T-helper 1 cell treated with Interleukin-12 subunit alpha and Interleukin-12 subunit beta and Interleukin-4 antibody, amounts not matched to agents 30 μg/mL and 1 μg/mL, for 36 hours (primary cell): ENCODE results near the gene CEP131.
"Not testable (repeated sequence)": the region's sequence is repeated elsewhere in the genome, so short reads cannot be mapped to it uniquely, and the experiment has no call there.

Experiments
- H3K27ac Mint-ChIP-seq: one replicate; pipeline ENCODE4 v1.8.0; 2021; ENCODE audit warnings: mild to moderate bottlenecking, mixed read lengths
- H3K27me3 Mint-ChIP-seq: one replicate; pipeline ENCODE4 v1.8.0; 2021; ENCODE audit warnings: low read depth, mixed read lengths
- H3K36me3 Mint-ChIP-seq: one replicate; pipeline ENCODE4 v1.8.0; 2021; ENCODE audit warnings: low read depth, mixed read lengths
- H3K4me1 Mint-ChIP-seq: one replicate; pipeline ENCODE4 v1.8.0; 2021; ENCODE audit warnings: low read depth, mixed read lengths
- H3K4me3 Mint-ChIP-seq: one replicate; pipeline ENCODE4 v1.8.0; 2021; ENCODE audit warnings: mild to moderate bottlenecking, moderate library complexity, mixed read lengths
- H3K9me3 Mint-ChIP-seq: one replicate; pipeline ENCODE4 v1.8.0; 2021; ENCODE audit warnings: mixed read lengths

Gene CEP131

DNA sequence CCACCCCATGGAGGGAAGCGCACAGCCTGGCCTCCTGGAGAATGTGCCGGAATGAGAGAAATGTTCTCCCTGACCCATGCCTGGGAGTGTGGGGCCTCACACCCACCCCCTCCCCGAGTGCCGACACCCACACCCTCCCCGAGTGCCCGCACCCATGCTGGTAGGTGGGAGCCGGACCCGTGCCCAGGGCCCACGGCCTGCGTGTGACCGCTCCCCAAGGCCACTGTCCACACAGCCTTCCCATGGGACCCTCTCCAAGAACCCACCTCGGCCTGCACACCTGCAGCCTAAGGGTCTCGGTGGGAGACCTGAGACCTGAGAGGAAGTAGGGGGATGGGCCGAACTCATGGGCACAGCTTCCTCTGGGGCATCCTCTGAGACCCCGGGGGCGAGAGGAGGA lies 60.8 kb downstream of the CEP131 start:
- Mint-ChIP-seq H3K27me3 (peaks cover 12% of the 10 kb centered on the region), H3K27ac (no peak overlapping the region), H3K9me3 (no peaks in the 10 kb centered on the region), H3K4me1 (no peaks in the 10 kb centered on the region), H3K36me3 (no peaks in the 10 kb centered on the region), H3K4me3 (no peak overlapping the region)

DNA sequence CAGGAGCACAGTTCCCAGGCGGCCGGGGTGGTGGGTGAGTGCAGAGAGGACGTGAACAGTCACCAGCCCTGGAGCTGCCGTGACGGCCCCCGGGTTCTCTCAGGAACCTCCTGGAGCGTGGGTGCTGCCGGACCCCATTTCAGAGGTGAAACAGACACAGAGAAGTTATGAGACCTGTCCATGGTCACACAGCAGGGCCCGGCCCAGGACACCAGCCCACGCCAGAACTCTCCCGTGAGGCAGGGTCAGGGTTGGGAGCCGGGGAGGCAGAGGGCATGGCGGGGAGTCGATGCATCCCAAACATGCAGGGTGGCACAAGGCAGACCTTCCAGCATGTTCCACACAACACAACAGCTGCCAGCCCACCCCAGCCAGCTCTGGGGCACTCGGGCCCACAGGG lies 61.2 kb downstream of the CEP131 start:
- no peaks in the 10 kb centered on the region for H3K9me3 Mint-ChIP-seq
- no peaks in the 10 kb centered on the region for H3K4me1 Mint-ChIP-seq
- H3K27ac Mint-ChIP-seq, result no peak overlapping the region
- H3K27me3 Mint-ChIP-seq, result peaks cover 8% of the 10 kb centered on the region
- H3K4me3 Mint-ChIP-seq, result no peak overlapping the region
- no peaks in the 10 kb centered on the region for H3K36me3 Mint-ChIP-seq

DNA sequence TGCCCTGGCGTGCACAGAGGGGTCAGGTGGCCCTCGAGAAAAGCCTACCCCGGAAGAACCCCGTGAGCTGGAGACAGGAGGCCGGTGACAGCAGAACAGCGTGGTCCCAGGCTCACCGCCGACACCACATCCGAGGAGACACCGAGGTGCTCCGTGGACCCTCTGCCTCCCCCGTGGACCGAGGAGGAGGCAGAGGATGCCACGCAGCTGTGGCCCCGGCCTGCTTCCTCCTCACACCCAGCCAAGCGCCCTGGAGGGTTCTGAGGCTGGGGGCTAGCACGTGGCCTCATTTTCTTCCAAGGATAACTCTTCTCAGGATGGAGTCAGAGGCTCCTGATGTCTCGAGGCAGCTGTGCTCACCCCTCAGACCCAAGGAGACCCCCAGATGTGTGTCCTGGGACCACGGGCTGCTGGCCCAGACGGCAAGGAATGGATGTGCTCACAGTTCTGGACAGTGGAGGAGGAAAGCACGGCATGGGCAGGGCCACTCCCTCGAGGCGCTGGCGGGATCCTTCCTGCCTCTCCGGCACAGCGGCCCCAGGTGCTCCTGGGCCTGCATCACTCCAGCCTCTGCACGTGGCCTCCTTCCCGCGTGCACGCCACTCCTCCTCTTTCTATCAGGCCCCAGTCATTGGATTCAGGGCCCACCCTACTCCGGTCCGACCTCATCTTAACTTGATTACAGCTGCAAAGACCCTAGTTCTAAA lies 61.9 kb downstream of the CEP131 start:
- Mint-ChIP-seq H3K4me3 (no peak overlapping the region), H3K36me3 (no peaks in the 10 kb centered on the region), H3K4me1 (no peaks in the 10 kb centered on the region), H3K27me3 (peaks cover 8% of the 10 kb centered on the region), H3K9me3 (no peaks in the 10 kb centered on the region), H3K27ac (no peak overlapping the region)

DNA sequence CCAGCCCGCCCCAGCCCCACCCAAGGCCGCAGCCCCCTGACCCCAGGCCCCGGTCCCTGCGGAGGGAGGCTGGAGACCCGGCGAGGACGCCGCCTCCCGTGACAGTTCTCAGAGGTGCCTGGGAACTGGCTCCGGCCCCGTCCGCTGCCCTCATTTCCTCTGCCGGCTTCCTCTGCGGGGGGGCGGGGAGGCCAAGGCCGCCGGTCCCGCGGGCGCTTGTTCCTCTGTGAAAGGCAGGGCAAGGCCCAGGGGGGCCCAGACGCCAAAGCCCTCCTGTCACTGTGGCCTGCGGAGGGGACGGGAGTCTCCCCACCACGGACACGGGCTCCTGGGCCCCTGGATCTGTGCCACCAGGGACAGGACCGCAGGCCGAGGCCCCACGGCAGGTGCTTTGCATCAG lies 62.5 kb downstream of the CEP131 start:
- H3K27ac Mint-ChIP-seq, result no peak overlapping the region
- peaks cover 8% of the 10 kb centered on the region for H3K27me3 Mint-ChIP-seq
- no peaks in the 10 kb centered on the region for H3K36me3 Mint-ChIP-seq
- no peaks in the 10 kb centered on the region for H3K4me1 Mint-ChIP-seq
- H3K4me3 Mint-ChIP-seq, result no peak overlapping the region
- H3K9me3 Mint-ChIP-seq, result no peaks in the 10 kb centered on the region

DNA sequence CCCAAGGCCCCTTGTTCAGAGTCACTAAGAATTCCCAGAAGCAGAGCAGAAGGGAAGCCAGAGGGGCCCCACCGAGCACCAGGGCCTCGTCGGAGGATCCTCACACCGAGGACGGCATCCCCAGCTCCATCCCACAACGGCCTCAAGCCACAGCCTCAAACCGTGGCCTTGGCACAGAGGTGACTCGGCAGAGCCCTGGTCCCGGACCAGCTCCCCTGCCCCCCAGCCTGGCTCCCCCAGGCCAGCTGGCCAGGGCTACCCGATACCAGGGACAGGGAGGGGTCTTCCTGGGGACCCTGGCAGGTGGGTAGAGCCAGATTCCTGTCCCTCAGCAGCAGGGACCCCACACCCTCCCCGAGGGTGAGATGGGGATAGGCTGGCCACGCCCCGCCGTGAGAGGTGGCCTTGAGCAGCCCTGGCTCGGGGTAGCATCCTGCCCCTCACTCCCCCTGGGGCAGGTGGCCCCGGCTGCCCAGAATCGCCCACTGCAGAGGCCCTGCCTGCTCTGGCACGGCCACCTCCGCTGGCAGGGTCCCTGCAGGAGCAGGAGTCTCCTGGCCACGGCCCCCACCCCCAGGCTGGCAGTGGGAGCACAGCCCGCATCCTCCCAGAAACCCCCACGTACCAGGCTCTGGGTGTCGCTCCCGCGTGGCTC lies 63.0 kb downstream of the CEP131 start:
- no peak overlapping the region for H3K27ac Mint-ChIP-seq

DNA sequence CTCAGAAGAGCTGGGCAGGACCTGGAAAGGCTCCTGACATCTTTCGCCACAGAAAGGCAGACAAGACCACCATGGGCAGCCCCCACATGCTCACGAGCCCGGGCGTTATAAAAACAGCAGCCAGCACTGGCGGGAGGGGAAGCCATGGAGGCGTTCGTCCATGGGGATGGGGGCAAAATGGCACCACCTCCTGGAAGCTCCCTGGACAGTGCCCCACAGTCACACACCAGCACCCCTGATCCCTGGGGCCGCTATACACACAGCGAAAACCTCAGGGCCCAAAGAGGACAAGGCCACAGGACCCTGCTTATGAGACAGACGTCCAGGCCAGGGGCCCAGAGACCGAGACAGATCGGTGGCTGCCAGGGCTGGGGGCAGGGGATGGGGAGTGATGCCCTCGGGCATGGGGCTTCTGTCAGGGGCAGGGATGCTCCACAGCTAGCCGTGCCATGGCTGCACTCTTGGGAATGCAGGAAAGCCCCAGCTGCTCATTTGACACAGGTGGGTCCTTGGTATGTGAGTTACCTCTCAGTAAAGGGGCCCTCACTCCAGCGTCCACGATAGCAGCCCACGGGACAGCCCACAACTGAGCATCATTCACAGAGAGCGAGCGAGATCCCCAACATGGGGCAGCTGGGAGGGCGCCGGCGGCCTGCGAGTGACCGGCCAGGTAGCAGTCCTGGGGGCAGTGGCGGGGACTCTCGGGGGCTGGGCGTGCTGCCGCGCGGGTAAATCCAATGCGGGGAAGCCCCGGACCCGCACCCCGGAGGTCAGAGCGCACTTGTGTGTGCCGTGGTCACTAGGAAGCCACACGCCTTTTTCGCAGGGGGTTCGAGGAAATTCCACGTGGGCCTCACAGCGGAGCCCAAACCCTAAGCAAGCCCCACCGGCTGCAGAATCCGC lies 63.8 kb downstream of the CEP131 start:
- Mint-ChIP-seq H3K9me3 (no peaks in the 10 kb centered on the region), H3K4me3 (no peak overlapping the region), H3K36me3 (no peaks in the 10 kb centered on the region), H3K27me3 (no peaks in the 10 kb centered on the region), H3K4me1 (no peaks in the 10 kb centered on the region), H3K27ac (no peak overlapping the region)

More for the DNA sequence above, 63.0 kb downstream of the CEP131 start:
- no peak overlapping the region for H3K4me3 Mint-ChIP-seq
- H3K4me1 Mint-ChIP-seq, result no peaks in the 10 kb centered on the region
- H3K36me3 Mint-ChIP-seq, result no peaks in the 10 kb centered on the region
- H3K9me3 Mint-ChIP-seq, result no peaks in the 10 kb centered on the region
- H3K27me3 Mint-ChIP-seq, result peaks cover 7% of the 10 kb centered on the region

DNA sequence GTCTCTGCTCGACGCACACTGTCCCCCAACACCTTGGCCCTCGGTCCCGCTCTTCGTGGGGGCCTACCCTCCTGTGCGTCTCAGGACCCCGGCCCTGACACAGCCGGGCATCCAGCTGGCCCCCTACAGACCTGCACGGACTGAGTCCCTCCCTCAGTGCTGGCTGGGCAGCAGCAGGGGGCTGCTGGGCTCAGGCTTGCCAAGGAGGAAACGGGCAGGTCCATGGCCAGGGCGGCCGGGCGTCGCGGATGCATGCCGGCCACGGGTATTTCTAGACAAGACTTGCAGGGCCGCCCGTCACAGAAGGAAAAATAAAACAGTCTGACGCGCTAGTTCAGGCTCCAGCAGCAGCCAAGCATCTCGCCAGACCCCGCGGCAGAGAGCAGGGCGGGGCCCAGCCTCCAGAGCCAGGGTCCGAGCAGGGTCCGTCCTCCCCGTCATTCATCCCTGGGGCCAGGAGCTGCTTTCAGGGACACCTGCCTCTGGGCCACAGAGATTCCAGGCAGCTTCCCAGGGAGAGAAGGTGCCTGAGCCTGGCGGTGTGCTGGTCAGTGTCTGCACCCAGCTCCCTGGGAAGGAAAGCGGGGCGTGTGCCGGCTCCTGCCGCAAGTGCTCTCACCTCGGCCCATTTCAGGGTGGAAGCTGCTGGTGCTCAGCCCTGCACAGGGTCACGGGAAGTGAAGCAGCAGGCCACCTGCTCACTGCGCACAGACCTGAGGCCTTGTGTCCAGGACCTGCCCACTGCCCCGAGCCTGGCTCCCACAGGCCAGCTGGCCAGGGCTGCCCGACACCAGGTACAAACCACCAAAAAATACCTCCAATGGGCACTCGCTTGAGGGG lies 64.7 kb downstream of the CEP131 start:
- H3K36me3 Mint-ChIP-seq, result no peaks in the 10 kb centered on the region
- H3K4me1 Mint-ChIP-seq, result no peaks in the 10 kb centered on the region
- no peak overlapping the region for H3K27ac Mint-ChIP-seq
- no peak overlapping the region for H3K4me3 Mint-ChIP-seq
- H3K9me3 Mint-ChIP-seq, result no peaks in the 10 kb centered on the region
- no peaks in the 10 kb centered on the region for H3K27me3 Mint-ChIP-seq

DNA sequence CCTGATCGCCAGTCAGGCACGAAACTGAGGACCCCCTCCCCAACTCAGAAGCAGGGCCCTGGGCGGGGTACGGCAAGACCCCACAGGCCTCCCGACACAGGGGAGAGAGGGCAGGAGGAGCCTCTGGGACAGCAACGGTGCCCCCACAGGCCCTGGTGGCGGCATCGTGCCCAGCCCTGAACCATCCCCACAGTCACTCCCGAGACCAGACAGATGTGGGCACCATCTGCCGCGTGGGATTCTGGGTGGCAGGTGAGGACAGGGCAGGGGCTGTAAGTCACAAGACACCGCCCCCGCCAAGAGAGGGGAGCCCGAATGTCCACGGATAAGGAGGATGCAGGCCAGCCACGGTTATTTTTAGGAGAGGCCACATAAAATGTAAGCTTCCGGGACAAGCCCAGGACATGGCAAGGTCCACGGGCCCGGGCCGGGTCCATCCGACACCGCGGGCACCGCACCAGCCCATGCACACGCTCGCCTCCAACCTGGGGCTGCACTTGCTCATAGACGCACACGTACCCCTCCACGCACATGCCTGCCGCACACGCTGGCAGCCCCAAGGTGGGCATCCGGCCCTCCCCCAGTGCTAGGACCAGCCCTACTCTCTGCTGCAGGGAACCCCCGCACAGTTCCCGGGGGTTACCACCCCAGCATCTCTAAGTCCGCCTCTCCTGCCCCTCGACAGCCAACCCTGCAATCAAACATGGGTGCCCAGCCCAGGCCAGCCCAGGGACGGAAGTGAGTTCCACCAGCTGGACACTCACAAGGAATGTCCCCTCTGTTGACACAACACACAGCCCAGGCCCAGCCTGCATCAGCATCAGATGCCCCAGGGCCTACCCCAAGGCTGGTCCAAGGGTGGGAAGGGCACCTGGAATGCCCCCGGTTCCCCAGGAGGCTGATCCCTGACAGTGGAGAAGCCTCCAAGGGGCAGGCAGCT lies 65.6 kb downstream of the CEP131 start:
- Mint-ChIP-seq H3K27me3 (no peaks in the 10 kb centered on the region), H3K27ac (no peak overlapping the region), H3K36me3 (no peaks in the 10 kb centered on the region), H3K4me3 (no peak overlapping the region), H3K9me3 (no peaks in the 10 kb centered on the region), H3K4me1 (no peaks in the 10 kb centered on the region)

DNA sequence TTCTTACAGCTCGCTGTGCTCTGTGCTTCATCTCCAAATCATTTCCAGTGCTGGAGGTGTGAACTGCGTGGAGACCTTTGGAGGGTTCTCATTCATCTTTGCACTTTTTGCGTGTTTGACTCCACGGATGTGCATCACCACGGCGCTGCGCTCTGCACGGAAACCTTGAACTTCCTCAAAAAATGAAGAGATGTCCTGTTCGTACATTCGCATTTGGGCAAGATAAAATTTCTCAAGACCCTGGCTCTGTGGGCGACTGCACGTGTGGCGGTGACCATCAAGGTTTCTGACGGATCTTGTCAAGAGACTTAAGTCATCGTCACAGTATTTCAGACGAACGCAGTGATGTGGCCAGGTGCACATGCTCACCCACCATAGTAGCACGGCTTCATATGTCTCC lies 67.8 kb downstream of the CEP131 start:
- Mint-ChIP-seq H3K27me3 (no peaks in the 10 kb centered on the region), H3K4me3 (no peak overlapping the region), H3K4me1 (no peaks in the 10 kb centered on the region), H3K27ac (no peak overlapping the region), H3K36me3 (no peaks in the 10 kb centered on the region), H3K9me3 (no peaks in the 10 kb centered on the region)

DNA sequence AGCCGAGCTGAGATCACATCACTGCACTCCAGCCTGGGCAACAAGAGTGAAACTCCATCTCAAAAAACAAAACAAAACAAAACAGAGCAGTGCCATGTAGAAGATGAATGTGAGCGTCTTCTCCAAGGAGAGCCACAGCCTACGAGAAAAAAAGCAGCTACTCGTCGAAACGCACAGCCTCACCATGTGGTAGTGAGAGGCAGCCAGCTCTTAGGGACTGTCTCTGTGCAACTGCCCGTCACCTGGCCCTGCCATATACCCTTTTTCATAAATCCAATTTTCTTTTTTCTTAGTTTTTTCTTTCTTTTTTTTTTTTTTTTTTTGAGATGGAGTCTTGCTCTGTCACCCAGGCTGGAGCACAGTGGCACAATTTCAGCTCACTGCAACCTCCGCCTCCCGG lies 68.7 kb downstream of the CEP131 start:
- H3K36me3 Mint-ChIP-seq, H3K27me3 Mint-ChIP-seq, H3K9me3 Mint-ChIP-seq, H3K4me3 Mint-ChIP-seq, H3K27ac Mint-ChIP-seq, H3K4me1 Mint-ChIP-seq: not testable (repeated sequence)

DNA sequence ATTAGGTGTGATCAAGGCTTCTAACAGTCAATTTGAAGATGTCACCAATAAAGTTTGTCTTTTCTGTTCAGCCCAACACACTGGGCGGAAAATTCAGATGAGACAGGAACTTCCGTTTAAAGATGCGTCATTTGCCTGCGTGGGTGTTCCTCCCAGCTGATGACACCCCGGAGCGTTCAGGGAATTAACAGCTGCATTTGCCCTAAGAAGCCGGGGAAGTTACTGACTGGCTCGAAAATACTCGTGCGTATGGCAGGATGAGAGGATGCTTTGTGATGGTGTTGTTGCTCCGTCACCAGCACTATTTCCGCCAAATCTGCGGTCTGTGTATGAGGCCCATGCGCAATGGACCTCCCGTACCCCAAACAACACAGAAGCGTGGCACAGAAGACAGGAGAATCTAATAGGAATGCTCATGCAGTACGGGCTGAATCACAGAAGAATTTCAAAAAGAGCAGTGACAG lies 69.4 kb downstream of the CEP131 start:
- no peaks in the 10 kb centered on the region for H3K36me3 Mint-ChIP-seq
- no peak overlapping the region for H3K4me3 Mint-ChIP-seq
- no peaks in the 10 kb centered on the region for H3K4me1 Mint-ChIP-seq
- H3K27ac Mint-ChIP-seq, result no peak overlapping the region
- H3K27me3 Mint-ChIP-seq, result no peaks in the 10 kb centered on the region
- H3K9me3 Mint-ChIP-seq, result no peaks in the 10 kb centered on the region

DNA sequence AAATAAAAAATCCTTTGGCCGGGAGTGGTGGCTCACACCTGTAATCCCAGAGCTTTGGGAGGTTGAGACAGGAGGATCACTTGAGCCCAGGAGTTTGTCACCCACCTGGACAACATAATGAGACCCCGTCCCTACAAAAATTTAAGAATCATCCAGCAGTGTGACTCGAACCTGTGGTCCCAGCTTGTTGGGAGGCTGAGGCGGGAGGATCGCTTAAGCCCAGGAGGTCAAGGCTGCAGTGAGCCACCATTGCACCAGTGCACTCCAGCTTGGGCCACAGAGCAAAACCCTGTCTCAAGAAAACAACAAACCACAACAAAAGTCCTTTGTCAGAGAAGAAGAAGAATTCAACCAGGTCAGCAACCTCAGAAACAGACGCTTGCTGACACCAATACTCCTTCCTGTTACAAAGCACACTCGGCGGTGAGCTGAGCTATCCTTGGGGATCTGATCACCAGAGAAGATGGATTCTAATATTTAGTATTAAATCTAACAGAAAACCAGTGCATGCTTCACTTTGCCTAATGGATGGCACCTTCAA lies 70.4 kb downstream of the CEP131 start:
- Mint-ChIP-seq H3K4me1 (no peaks in the 10 kb centered on the region), H3K9me3 (no peaks in the 10 kb centered on the region), H3K4me3 (no peak overlapping the region), H3K27me3 (no peaks in the 10 kb centered on the region), H3K27ac (no peak overlapping the region), H3K36me3 (no peaks in the 10 kb centered on the region)

DNA sequence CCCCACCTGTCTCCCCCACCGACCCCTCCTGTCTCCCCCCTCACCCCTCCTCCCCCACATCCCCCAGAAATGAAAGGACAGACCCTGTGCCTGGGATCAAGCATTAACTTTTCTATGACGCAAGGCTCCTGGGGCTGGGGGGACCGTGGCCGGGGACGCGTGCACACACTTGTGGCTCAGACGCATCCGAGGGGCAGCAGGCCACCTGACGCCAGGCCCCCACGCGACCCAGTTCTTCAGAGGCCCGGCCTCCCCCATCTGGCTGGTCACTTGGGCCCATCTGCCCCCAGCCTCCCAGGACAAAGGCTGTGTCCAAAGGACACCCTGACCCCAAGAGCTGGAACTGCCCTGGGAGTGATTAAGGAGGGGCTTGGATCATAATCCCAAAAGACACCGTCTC lies 71.5 kb downstream of the CEP131 start:
- Mint-ChIP-seq H3K36me3 (no peaks in the 10 kb centered on the region), H3K27me3 (no peaks in the 10 kb centered on the region), H3K4me3 (no peak overlapping the region), H3K4me1 (no peaks in the 10 kb centered on the region), H3K9me3 (no peaks in the 10 kb centered on the region), H3K27ac (no peak overlapping the region)
